Measurements from ENCODE around the gene RASAL1. TPM values are rescaled to one million over a fixed set of nuclear protein-coding genes. Genes with fewer than 3 reads are reported as not detected.

The RASAL1 gene
- total RNA-seq, 1 experiment from 2014 or later, result 16.0 TPM

DNA sequence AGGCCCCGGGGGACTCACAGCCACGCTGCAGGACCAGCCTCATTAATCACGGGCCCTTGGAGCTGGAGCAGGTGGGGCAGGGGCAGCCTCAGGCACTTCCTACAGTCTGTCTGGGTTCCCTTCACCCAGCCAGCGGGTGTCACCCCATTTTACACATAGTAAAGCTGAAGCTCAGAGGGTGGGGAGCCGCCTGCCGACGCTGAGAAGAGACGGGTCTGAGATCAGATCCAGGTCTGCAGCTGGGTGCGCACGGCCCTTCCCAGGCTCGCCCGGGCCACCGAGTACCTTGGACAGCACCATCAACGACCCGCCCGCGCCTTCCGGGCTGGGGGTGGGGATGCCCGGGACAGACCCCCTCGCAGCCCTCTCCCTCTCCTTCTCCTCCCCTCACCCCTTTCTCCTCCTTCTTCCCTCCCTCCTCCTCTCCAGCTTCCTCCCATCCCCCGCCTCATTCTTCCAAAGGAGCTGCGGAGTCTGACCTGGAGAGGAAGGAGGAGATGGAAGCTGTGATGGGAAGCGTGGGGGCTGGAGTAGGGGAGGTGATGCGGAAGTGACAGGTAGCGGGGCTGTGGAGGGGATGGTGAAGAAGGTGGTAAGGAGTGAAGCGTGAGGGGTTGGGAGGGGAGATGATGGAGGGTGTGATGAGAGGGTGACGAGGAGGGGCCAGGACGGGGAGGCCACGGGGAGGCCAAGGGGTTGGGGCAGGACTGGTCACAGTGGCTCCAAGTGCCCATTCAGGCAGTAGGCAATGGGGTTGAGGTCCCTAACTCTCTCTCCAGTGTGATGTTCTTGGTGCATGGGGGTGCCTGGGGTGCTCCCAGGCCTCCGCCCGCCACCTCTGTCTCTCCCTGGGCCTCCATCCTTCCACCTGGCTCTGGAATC is 70.2 kb downstream of the RASAL1 start:
- no peaks in the 10 kb centered on the region for H3K27me3 ChIP-seq (ENCODE audit: insufficient read depth, low read length)
- no peaks in the 10 kb centered on the region for H3K36me3 ChIP-seq (ENCODE audit: control insufficient read depth in 1 of 2, insufficient read depth in 2 of 2, low read length in 2 of 2)
- intact Hi-C loops (cut with micrococcal nuclease), result no loop called here
- no peak overlapping the region for H3K4me2 ChIP-seq (ENCODE audit: low read length)
- no peaks in the 10 kb centered on the region for H3K9me3 ChIP-seq (ENCODE audit: control insufficient read depth in 1 of 2, insufficient read depth in 1 of 2, low read depth in 1 of 2, low read length in 2 of 2)
- no TSS peak for BruUV-seq (replicated peaks)
- ChIA-PET CTCF (no interaction called here), RAD21 (ENCODE audit: low non-redundant PET in 1 of 2, low total read pairs in 2 of 2, uncharacterized antibody in 2 of 2, unreplicated experiment in 2 of 2) (no interaction called here), POLR2A (no interaction called here)
- no peaks in the 10 kb centered on the region for H3K9me2 ChIP-seq (ENCODE audit: insufficient read depth)
- no peak overlapping the region for H2AFZ ChIP-seq (ENCODE audit: low read depth, low read length, poor library complexity, severe bottlenecking)
- no peak overlapping the region for H3K9ac ChIP-seq (ENCODE audit: low read length)
- ATAC-seq (no peak), DNase-seq (ENCODE audit: low read depth, low spot score) (no peak)
- TF ChIP-seq CTCF (IDR thresholded peaks at IDR 0.05 in 2 of 3, conservative IDR thresholded peaks at IDR 0.05 in 1 of 3; ENCODE audit: borderline replicate concordance in 1 of 3, insufficient read depth in 1 of 3, low read depth in 2 of 3, low read length in 2 of 3) (no peak), ZNF274 (IDR thresholded peaks at IDR 0.05; ENCODE audit: low read depth, low read length) (no peak), ELF1 (IDR thresholded peaks at IDR 0.05; ENCODE audit: borderline replicate concordance, low read depth) (no peak), JUND (IDR thresholded peaks at IDR 0.05) (no peak), CBX3 (IDR thresholded peaks at IDR 0.05; ENCODE audit: low read depth) (no peak), SRF (IDR thresholded peaks at IDR 0.05; ENCODE audit: low read depth) (no peak)
- TF ChIP-seq, protein P1, sequence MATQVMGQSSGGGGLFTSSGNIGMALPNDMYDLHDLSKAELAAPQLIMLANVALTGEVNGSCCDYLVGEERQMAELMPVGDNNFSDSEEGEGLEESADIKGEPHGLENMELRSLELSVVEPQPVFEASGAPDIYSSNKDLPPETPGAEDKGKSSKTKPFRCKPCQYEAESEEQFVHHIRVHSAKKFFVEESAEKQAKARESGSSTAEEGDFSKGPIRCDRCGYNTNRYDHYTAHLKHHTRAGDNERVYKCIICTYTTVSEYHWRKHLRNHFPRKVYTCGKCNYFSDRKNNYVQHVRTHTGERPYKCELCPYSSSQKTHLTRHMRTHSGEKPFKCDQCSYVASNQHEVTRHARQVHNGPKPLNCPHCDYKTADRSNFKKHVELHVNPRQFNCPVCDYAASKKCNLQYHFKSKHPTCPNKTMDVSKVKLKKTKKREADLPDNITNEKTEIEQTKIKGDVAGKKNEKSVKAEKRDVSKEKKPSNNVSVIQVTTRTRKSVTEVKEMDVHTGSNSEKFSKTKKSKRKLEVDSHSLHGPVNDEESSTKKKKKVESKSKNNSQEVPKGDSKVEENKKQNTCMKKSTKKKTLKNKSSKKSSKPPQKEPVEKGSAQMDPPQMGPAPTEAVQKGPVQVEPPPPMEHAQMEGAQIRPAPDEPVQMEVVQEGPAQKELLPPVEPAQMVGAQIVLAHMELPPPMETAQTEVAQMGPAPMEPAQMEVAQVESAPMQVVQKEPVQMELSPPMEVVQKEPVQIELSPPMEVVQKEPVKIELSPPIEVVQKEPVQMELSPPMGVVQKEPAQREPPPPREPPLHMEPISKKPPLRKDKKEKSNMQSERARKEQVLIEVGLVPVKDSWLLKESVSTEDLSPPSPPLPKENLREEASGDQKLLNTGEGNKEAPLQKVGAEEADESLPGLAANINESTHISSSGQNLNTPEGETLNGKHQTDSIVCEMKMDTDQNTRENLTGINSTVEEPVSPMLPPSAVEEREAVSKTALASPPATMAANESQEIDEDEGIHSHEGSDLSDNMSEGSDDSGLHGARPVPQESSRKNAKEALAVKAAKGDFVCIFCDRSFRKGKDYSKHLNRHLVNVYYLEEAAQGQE (IDR thresholded peaks at IDR 0.05; ENCODE audit: low read depth), result peak; percentile 61
- H4K20me1 ChIP-seq (ENCODE audit: insufficient read depth), result no peaks in the 10 kb centered on the region
- no peaks in the 10 kb centered on the region for H3K79me2 ChIP-seq (ENCODE audit: insufficient read depth, low read length)
- no peaks in the 10 kb centered on the region for H3K4me1 ChIP-seq (ENCODE audit: control insufficient read depth in 1 of 2, insufficient read depth in 2 of 2, low read length in 2 of 2)
- H3K27ac ChIP-seq (ENCODE audit: low read depth, low read length), result no peak overlapping the region
- H3K4me3 ChIP-seq (replicated peaks in 1 of 2; ENCODE audit: low read depth in 1 of 2, low read length in 2 of 2), result no peak overlapping the region
